GOT3 (cell line): ENCODE measurements around the gene CRYBG2.
"Not testable (repeated sequence)": the region's sequence is repeated elsewhere in the genome, so short reads cannot be mapped to it uniquely, and the experiment has no call there.

Source experiments
- DNase-seq: peaks from one replicate; lab custom pipeline; 2025; ENCODE audit warnings: mixed read lengths; lab: John Stamatoyannopoulos, UW

The CRYBG2 gene, protein sequence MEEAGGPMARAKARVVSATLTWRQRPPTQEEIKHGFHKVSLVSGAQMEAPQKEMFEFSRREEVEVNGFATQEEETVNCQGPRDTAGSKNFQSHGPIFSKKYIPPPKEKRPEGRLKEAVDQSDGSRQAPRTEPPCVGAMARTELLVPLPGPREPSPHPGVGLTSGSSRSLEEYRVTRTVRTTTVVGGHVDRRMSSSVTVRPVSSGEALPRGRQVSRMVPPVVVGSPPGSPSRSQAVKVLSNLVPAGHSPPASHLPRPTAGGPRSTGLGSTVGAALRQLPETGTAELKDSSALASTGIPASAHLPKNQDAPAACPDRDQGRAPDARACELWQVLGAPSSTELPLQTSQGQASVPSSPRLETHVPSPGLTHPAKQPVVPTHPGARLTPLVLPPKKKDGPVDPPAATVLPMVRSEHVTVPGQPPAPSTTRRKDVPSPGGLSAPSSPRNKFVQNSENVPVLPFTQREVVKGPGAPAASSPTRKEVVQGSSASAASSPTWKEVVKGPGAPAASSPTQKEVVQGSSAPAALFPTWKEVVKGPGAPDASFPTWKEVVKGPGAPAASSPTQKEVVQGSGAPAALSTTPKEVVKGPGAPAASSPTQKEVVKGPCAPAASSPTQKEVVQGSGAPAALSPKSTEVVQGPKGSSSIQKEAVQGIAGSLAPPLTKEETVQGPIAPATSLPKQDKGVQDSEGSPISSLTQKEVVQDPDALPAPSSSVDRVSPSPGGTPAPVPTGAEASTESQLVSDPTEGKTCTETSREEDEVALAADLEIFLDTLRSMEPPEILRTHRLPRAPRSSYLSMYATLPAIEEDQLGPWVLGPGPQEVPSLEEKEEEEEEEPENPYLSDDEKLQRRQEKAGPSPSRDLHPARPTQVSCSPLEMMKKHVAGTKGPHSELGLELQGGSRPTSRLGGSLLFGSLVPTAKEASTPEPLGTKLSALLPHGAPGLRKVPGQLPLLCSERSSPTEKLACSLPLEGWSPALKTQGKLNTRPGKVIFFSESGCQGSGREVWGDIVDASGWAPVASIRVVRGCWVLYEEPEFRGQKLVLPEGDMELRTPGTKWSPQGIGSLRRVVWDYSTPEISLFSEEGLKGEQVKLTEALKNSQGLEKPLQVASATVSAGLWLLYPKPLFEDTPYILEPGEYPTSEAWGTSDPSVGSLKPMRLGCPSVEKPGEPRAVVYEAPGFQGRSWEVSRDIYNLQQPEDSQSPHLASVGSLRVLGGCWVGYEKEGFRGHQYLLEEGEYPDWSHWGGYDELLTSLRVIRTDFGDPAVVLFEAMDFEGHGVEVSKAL (N-terminal part only)

DNA sequence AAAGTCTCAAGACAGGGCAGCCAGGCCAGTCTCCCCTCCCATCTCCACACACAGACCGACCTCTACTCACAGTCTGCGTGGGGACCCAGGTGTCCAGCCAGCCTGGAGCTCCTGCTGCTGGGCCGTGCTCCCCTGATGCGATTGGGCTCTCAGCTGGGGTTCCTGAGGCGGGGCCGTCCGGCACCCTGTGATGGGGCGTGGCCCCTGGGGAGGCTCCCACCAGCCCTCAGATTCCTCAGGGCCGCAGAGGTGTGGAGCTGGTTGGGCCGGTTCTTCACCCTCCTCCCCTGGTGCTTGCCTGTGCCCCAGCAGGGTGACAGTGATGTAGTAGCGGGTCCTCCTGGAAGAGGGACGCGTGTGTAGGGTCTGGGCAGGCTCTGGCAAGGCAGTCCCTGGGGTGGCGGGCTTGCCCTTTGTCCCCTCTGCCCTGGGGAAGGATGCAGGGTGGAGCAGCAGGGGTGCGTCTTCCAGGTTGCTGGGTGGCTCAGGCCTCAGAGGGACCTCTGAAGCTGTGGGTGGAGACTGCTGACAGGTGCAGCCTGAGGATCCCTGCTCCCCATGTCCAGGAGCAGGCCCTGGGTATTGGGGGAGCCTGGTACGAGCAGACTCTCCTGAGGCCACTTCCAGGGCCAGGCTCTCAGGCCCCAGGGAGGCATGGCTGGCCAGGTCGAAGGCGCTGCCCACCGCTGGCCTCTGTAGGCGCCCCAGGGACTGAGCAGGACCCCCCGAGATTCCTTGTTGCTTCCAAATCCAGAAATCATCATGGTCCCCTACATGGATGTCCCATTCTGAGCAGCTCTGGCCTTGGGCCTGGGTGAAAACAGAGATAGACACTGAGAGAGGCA, at the start of gene CRYBG2:
TSS of gene CRYBG2 (minus strand) at position 155 of the 845 bp plus-strand sequence. CDS start 7,473 bp downstream, outside the sequence.
- DNase-seq = no peak

DNA sequence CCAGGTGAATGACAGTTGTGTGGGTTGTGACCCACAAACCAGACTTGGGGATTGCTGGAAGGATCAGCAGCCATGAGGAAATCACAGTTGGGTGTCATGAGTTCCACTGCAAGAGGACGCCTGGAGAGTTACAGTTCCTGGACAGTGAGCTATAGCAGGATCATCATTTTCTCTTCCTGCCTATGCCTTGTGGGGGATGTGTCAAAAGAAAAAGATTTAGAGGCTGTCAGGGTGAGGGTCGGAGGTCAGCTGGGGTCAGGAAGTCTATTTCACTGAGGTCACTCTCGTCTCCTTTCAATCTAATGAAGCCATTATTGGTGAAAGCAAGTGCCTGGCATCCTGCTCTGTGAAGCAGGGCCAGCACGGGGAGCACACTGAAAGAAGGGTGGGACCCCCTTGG, 49.7 kb upstream of the CRYBG2 start:
- DNase-seq = no peak

DNA sequence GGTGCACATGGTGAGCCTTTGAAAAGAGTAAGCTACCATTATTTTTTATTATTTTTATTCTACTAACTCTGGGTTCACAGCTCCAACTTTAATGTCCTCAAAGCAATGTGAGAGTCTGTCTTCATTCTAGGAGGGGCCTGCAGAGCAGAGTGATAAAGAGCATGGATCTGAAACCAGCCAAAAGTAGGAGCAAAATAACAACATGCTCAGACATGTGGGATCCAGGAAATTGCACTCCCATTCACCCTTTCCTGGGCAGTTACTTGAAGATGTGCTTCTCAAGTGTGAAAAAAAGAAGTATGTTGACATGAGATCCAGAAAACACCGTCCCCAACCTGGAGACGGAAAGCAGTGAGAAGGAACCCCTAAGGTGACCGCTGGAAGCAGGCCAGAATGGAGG, 48.0 kb upstream of the CRYBG2 start:
- DNase-seq = no peak

DNA sequence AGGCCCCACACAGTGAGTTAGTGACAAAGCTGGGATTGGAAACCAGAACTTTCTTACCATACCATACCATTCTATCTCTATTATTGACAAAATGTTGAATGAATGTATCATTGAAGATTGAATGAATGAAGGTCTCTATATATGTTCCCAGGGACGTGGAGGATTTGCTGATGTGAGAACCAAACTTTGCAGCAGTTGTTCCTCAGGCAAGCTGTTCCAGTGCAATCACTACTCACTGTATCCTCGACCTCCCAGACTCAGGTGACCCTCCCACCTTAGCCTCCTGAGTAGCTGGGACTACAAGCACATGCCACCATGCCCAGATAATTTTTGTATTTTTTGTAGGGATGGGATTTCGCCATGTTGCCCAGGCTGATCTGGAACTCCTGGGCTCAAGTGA, 45.1 kb upstream of the CRYBG2 start:
- DNase-seq = no peak

DNA sequence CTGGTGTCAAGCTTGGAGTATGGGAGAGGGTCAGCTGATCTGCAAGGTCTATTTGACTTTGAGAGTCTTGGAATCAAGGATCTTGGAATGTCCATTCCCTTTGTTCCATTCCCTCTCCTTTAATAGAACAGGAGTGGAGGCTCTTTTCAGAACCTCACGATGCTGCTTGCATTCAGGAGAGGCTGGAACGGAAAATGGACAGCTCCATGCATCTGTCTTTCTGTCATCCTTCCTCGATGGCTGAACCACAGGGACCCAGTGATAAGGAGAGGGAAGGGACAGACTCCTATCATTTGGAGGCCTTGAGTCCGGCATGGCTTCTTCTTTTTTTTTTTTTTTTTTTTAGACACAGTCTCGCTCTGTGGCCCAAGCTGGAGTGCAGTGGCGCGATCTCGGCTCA, 41.8 kb upstream of the CRYBG2 start:
- no peak for DNase-seq

DNA sequence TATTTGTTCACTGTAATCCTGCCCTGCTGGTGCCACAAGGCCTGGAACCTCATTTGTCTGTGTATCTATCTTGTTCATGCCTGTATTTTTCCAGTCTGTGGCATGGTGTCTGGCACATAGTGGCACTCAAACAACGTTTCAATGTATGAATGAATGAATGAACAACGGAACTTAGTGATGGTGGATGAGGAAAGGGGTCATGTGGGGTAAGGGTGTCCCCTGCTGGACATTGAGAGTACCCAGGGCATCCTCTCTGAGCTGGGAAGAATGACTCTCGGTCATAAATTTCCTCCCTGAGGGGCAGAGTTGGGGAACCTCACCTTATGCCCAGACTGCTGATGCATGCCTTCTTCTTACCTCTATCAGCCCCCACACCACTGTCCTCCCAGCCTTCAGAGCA, 37.5 kb upstream of the CRYBG2 start:
- DNase-seq = no peak

DNA sequence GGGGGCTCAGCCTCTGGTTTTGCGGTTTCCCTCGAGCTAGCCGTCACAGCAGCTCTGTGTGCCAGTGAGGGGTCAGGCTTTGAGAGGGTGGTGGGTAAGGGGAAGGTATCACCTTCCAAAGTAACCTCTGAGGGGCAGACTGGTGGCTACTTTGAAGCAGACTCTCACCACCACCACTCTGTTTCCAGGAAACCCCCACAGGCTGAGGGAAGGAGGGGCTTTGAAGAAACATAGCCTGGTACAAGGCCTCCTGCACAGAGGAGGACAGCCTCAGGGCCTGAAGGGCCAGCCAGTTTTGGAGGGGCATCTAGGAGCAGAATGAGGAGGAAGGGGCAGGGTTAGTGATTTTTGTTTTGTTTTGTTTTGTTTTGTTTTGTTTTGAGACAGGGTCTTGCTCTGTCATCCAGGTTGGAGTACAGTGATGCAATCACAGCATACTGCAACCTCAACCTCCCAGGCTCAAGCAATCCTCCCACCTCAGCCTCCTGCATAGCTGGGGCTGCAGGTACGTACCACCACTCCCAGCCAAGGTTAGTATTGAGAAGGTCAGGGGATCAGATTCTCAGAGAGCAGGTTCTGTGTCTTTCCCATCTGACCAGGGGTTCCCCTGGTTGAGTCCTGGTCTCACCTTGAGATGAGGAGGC, 35.8 kb upstream of the CRYBG2 start:
- no peak for DNase-seq

DNA sequence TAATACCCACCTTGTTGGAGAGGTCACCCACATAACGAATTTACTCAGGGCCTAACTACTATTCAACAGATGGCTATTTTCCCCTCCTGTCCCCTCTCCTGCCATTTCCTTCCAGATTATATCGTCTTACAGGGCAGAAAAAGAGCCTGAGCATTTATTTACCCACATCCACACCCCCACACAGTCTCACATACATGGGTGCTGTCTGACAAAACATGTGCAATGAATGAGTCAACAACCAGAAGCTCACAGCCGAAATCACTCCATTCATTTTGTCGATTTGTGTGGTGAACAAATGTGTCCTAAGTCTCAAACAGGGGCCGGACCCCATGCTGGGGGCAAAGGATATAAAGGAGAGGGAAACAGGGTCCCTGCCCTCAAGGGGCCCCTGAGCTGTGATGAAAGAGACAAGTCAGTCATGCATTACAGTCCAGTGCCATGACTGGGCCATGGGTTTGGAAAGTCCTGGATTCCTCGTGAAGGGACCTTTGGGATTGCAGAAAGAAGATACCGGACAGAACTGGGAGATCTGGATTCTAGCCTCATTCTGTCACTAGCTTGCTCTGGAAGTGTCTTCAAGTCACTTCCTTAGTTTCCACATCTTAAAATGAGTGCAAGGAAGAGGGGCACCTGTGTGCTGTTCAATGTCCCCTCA, 35.0 kb upstream of the CRYBG2 start:
- no peak for DNase-seq

DNA sequence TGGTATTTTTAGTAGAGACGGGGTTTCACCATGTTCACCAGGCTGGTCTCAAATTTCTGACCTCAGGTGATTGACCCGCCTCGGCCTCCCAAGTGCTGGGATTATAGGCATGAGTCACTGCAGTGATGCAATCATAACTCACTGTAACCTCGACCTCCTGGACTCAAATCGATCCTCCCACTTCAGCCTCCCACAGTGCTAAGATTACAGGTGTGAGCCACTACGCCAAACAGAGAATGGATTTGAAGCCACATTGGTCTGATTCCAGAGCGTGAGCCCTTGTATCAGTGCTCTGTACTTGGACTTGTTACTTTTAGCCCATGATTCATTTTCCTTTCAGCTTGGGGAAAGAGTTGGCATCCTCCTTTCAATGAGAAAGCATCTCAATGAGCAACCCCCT, 33.5 kb upstream of the CRYBG2 start:
- no peak for DNase-seq

DNA sequence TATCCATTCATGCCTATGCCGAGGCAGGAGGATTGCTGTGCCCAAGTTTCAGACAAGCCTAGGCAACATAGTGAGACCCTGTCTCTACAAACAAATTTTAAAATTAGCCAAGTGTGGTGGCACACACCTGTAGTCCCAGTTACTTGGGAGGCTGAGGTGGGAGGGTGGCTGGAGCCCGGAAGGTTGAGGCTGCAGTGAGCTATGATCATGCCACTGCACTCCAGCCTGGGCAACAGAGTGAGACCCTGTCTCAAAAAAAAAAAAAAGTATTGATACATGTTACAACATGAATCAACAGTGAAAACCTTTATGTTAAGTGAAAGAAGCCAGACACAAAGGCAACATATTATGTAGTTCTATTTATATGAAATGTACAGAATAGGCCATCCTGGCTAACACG, 31.1 kb upstream of the CRYBG2 start:
- not testable (repeated sequence) for DNase-seq

DNA sequence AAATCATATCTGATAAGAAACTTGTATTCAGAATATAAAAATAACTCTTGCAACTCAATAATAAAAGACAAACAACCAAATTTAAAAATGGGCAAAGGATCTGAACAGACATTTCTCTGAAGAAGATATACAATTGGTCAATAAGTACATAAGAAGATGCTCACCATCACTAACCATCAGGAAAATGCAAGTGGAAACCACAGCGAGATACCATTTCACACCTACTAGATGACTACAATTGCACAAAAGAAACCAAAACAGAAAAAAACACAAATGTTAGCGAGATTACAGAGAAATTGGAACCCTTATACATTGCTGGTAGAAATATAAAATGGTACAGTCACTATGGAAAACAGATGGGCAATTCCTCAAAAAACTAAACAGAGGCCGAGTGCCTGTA, 30.1 kb upstream of the CRYBG2 start:
- DNase-seq = no peak

DNA sequence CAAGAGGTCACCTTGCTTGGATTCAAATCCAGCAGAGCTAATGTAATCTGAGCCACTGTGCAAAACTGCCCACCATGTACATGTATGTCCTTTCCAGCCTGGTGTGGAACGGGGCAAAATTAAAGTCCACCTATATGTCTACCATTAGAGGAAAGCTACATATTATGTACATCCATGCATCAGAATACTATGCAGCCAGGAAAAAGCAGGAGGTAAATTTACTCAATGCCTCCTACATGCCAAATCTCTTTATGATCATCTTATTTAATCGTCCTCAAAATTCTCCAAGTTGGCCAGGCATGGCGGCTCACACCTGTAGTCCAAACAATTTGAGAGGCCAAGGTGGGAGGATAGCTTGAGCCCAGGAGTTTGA, 24.9 kb upstream of the CRYBG2 start:
- no peak for DNase-seq

DNA sequence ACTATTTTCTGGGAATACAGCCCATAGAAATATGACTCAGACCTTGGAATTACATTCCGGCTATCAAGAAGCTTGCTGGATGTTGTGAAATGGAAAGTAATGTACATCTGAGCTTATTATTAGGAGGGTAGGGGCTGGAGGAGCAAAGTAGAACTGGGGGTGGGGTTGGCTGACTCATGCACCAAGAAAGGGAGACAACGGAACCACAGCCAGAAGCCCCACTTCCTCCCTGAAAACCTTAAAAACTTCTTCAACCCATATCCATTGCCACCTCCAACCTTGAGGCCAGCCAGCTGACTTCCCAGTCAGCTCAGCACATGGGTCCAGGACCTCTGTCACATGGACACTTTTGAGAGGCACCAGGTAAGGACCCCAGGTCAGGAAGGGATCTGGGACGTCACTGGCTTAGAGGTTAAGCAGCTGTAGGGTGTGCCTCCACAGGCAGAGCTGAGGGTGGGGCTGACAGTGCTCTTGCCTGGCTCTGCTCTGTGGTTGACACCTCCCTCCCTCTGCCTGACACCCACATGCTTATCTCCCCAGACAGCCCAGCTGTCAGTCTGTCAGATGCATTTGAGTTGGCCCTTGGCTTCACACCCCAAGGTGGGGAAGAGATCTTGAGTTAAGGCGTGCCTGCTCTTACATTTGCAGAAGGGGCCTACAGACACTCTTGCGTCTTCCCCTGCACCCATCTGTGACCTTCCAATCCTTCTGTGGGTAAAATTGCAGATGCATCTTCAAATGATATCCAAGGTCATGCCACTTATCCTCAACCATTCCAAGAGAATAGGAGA, 24.4 kb upstream of the CRYBG2 start:
- DNase-seq = no peak

DNA sequence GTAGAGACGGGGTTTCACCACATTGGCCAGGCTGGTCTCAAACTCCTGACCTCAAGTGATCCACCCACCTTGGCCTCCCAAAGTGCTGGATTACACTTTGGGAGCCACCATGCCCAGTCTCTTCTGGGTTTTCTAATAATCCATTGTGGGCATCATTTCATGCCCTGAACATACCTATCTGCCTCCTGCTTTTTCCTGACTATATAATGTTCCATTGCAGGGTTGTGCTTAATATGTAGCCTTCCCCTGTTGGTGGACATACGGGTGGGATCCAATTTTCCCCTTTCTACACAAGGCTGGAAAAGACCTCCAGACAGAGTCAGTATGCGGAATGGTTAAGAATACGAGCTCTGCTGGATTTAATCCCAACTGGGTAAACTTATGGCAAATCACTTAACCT, 22.1 kb upstream of the CRYBG2 start:
- DNase-seq = no peak

DNA sequence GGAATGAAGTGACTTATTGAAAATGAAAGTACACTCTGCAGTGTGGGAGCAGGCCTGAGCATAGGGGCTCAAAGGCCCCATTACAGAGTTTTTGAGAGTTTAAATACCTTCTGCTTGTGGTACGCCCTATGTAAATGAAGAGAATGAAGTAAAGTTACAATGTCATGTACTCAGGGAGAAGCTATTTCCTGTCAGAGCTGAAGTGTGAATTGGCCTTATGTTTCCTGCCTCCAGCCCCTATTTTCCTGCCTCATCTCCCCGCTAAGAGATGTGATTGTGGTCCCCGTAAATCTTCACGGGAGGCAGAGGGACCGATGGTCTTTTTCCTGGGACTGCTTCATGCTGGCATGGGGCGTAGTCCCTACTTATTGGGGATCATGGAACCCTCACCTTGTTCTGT, 21.2 kb upstream of the CRYBG2 start:
- DNase-seq = no peak

DNA sequence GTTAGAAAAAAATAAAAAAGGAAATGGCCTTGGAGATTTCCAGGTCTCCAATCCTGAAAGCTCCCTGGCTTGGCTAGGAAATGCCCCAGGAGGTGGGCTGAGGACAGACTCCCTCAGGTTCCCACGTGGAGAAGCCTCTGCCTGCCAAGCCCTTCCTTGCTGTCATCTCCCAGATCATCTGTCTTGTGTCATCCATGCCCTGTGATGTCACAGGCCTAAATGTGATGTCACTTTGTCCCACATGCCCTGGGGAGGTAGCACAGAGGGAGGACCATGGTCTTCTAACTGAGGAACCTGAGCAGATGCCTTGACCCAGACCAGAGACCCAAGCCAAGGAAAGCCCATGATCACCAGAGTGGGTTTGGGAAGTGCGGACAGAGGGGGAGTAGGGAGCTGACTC, 20.4 kb upstream of the CRYBG2 start:
- not testable (repeated sequence) for DNase-seq

DNA sequence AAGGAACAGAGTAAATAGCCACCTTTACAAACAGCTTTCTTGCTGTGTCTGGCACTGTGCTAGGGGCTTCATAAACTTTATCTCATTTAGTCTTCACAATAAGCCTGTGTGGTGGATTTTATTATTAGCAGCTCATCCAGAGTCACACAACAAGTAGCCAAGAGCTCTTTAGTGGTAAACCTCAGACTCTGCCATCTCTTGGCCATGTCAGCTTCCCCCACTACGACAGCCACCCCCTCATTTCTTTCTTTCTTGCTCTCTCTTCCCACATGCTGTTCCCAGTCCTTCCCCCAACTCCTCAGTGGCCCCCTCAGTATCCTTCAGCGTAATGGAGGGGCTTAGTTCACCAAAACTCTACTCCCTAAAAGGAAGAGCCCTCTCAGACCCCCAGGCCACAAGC, 19.9 kb upstream of the CRYBG2 start:
- no peak for DNase-seq

DNA sequence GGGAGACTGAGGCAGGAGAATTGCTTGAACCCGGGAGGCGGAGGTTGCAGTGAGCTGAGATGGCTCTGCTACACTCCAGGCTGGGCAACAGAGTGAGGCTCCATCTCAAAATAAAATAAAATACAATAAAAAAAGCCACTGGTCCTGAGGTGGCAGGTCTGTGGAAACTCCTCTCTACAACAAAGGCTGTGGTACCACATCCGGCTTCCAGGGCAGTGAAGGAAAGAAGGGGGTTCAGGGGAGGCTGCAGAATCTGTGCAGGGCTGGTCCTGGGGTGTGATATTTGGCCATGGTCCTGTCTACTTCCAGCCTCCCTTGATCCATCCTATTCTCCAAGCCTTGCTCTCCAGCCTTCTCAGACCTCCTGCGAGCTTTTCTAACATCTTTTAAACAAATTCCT, 19.4 kb upstream of the CRYBG2 start:
- no peak for DNase-seq

DNA sequence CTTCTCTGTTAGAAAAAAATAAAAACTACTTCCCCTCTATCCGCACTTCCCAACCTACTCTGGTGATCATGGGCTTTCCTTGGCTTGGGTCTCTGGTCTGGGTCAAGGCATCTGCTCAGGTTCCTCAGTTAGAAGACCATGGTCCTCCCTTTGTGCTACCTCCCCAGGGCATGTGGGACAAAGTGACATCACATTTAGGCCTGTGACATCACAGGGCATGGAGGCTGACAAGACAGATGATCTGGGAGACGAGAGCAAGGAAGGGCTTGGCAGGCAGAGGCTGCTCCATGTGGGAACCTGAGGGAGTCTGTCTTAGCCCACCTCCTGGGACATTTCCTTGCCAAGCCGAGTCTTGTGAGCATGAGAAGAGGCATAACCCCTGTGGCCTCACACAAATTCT, 18.7 kb upstream of the CRYBG2 start, which contains the start of gene ZNF683:
TSS of gene ZNF683 (minus strand) at position 140 of the 400 bp plus-strand sequence. CDS start 4,179 bp downstream, outside the sequence.
- DNase-seq = not testable (repeated sequence)
